ENCODE data around the gene CNN3.
A peak's percentile ranks its signal among the peaks of the same experiment; 100 is the strongest.

CNN3 gene

GRCh38 chr1:94958081-94958480 is 31.2 kb upstream of the CNN3 start:
- H3K9ac ChIP-seq (ENCODE audit: low read depth, low read length), result no peak overlapping the region

GRCh38 chr1:94955767-94956632 is 29.1 kb upstream of the CNN3 start:
- 0 out of 2 replicates have a peak, but pooled peaks cover 2% of the 10 kb centered on the region for H3K9me3 ChIP-seq (ENCODE audit: insufficient read depth, low read depth, low read length)
- no peak overlapping the region for H3K27ac ChIP-seq (ENCODE audit: low read length)
- no peak overlapping the region for H3K9ac ChIP-seq (ENCODE audit: low read depth, low read length)
- H3K27me3 ChIP-seq (ENCODE audit: insufficient read depth, low read length), result no peaks in the 10 kb centered on the region
- H3K4me1 ChIP-seq (ENCODE audit: insufficient read depth, low read length), result peaks cover 11% of the 10 kb centered on the region; the same call in 1 of the 2 replicates
- H3K4me3 ChIP-seq (ENCODE audit: low read length), result no peak overlapping the region
- H3K36me3 ChIP-seq (ENCODE audit: insufficient read depth, low read depth, low read length), result no peaks in the 10 kb centered on the region

More at GRCh38 chr1:94958081-94958480, 31.2 kb upstream of the CNN3 start:
- no peaks in the 10 kb centered on the region for H3K27me3 ChIP-seq (ENCODE audit: insufficient read depth, low read length)
- H3K27ac ChIP-seq (ENCODE audit: low read length), result no peak overlapping the region
- no peaks in the 10 kb centered on the region for H3K9me3 ChIP-seq (ENCODE audit: insufficient read depth, low read depth, low read length)
- H3K4me1 ChIP-seq (ENCODE audit: insufficient read depth, low read length), result peaks cover 11% of the 10 kb centered on the region; the same call in 1 of the 2 replicates
- no peaks in the 10 kb centered on the region for H3K36me3 ChIP-seq (ENCODE audit: insufficient read depth, low read depth, low read length)
- H3K4me3 ChIP-seq (ENCODE audit: low read length), result no peak overlapping the region

- Histone ChIP-seq H3K9me3 (ENCODE audit: insufficient read depth, low read depth, low read length) (0 out of 2 replicates have a peak, but pooled peaks cover 2% of the 10 kb centered on the region), H3K9ac (ENCODE audit: low read depth, low read length) (no peak overlapping the region), H3K27me3 (ENCODE audit: insufficient read depth, low read length) (no peaks in the 10 kb centered on the region), H3K4me3 (ENCODE audit: low read length) (no peak overlapping the region), H3K36me3 (ENCODE audit: insufficient read depth, low read depth, low read length) (no peaks in the 10 kb centered on the region), H3K27ac (ENCODE audit: low read length) (peak overlapping the region; percentile 42), H3K4me1 (ENCODE audit: insufficient read depth, low read length) (peaks cover 11% of the 10 kb centered on the region; the same call in 1 of the 2 replicates)
Observed at GRCh38 chr1:94954263-94955220, 27.6 kb upstream of the CNN3 start.

- peaks cover 11% of the 10 kb centered on the region; the same call in 1 of the 2 replicates for H3K4me1 ChIP-seq (ENCODE audit: insufficient read depth, low read length)
- no peaks in the 10 kb centered on the region for H3K27me3 ChIP-seq (ENCODE audit: insufficient read depth, low read length)
- no peak overlapping the region for H3K9ac ChIP-seq (ENCODE audit: low read depth, low read length)
- no peak overlapping the region for H3K27ac ChIP-seq (ENCODE audit: low read length)
- no peak overlapping the region for H3K4me3 ChIP-seq (ENCODE audit: low read length)
- H3K36me3 ChIP-seq (ENCODE audit: insufficient read depth, low read depth, low read length), result no peaks in the 10 kb centered on the region
- 0 out of 2 replicates have a peak, but pooled peaks cover 2% of the 10 kb centered on the region for H3K9me3 ChIP-seq (ENCODE audit: insufficient read depth, low read depth, low read length)
Observed at GRCh38 chr1:94953746-94954145, 26.8 kb upstream of the CNN3 start.

- Histone ChIP-seq H3K27me3 (ENCODE audit: insufficient read depth, low read length) (no peaks in the 10 kb centered on the region), H3K4me3 (ENCODE audit: low read length) (no peak overlapping the region), H3K36me3 (ENCODE audit: insufficient read depth, low read depth, low read length) (no peaks in the 10 kb centered on the region), H3K4me1 (ENCODE audit: insufficient read depth, low read length) (peaks cover 11% of the 10 kb centered on the region; the same call in 1 of the 2 replicates), H3K9ac (ENCODE audit: low read depth, low read length) (no peak overlapping the region), H3K9me3 (ENCODE audit: insufficient read depth, low read depth, low read length) (0 out of 2 replicates have a peak, but pooled peaks cover 2% of the 10 kb centered on the region), H3K27ac (ENCODE audit: low read length) (no peak overlapping the region)
Observed at GRCh38 chr1:94953107-94953506, 26.2 kb upstream of the CNN3 start.

- Histone ChIP-seq H3K27ac (ENCODE audit: low read length) (no peak overlapping the region), H3K4me1 (ENCODE audit: insufficient read depth, low read length) (peaks cover 11% of the 10 kb centered on the region; the same call in 1 of the 2 replicates), H3K36me3 (ENCODE audit: insufficient read depth, low read depth, low read length) (no peaks in the 10 kb centered on the region), H3K27me3 (ENCODE audit: insufficient read depth, low read length) (no peaks in the 10 kb centered on the region), H3K9ac (ENCODE audit: low read depth, low read length) (no peak overlapping the region), H3K9me3 (ENCODE audit: insufficient read depth, low read depth, low read length) (0 out of 2 replicates have a peak, but pooled peaks cover 2% of the 10 kb centered on the region), H3K4me3 (ENCODE audit: low read length) (no peak overlapping the region)
Observed at GRCh38 chr1:94952539-94952938, 25.6 kb upstream of the CNN3 start.

- Histone ChIP-seq H3K27ac (ENCODE audit: low read length) (no peak overlapping the region), H3K9ac (ENCODE audit: low read depth, low read length) (no peak overlapping the region), H3K9me3 (ENCODE audit: insufficient read depth, low read depth, low read length) (0 out of 2 replicates have a peak, but pooled peaks cover 2% of the 10 kb centered on the region), H3K36me3 (ENCODE audit: insufficient read depth, low read depth, low read length) (no peaks in the 10 kb centered on the region), H3K27me3 (ENCODE audit: insufficient read depth, low read length) (no peaks in the 10 kb centered on the region), H3K4me3 (ENCODE audit: low read length) (no peak overlapping the region), H3K4me1 (ENCODE audit: insufficient read depth, low read length) (peaks cover 11% of the 10 kb centered on the region; the same call in 1 of the 2 replicates)
Observed at GRCh38 chr1:94951509-94952208, 24.7 kb upstream of the CNN3 start.

GRCh38 chr1:94951046-94951445 is 24.1 kb upstream of the CNN3 start:
- Histone ChIP-seq H3K4me3 (ENCODE audit: low read length) (no peak overlapping the region), H3K36me3 (ENCODE audit: insufficient read depth, low read depth, low read length) (no peaks in the 10 kb centered on the region), H3K27me3 (ENCODE audit: insufficient read depth, low read length) (no peaks in the 10 kb centered on the region), H3K4me1 (ENCODE audit: insufficient read depth, low read length) (peaks cover 11% of the 10 kb centered on the region; the same call in 1 of the 2 replicates), H3K27ac (ENCODE audit: low read length) (no peak overlapping the region), H3K9ac (ENCODE audit: low read depth, low read length) (no peak overlapping the region), H3K9me3 (ENCODE audit: insufficient read depth, low read depth, low read length) (0 out of 2 replicates have a peak, but pooled peaks cover 2% of the 10 kb centered on the region)

- no peak overlapping the region for H3K27ac ChIP-seq (ENCODE audit: low read length)
Observed at GRCh38 chr1:94949681-94950661, 23.1 kb upstream of the CNN3 start.

GRCh38 chr1:94947437-94947836 is 20.5 kb upstream of the CNN3 start:
- Histone ChIP-seq H3K9me3 (ENCODE audit: insufficient read depth, low read depth, low read length) (no peaks in the 10 kb centered on the region), H3K27ac (ENCODE audit: low read length) (no peak overlapping the region)

More at GRCh38 chr1:94949681-94950661, 23.1 kb upstream of the CNN3 start:
- Histone ChIP-seq H3K9ac (ENCODE audit: low read depth, low read length) (no peak overlapping the region), H3K36me3 (ENCODE audit: insufficient read depth, low read depth, low read length) (no peaks in the 10 kb centered on the region), H3K9me3 (ENCODE audit: insufficient read depth, low read depth, low read length) (0 out of 2 replicates have a peak, but pooled peaks cover 2% of the 10 kb centered on the region), H3K27me3 (ENCODE audit: insufficient read depth, low read length) (no peaks in the 10 kb centered on the region), H3K4me1 (ENCODE audit: insufficient read depth, low read length) (peaks cover 8% of the 10 kb centered on the region; the same call in 1 of the 2 replicates), H3K4me3 (ENCODE audit: low read length) (no peak overlapping the region)

More at GRCh38 chr1:94947437-94947836, 20.5 kb upstream of the CNN3 start:
- H3K4me1 ChIP-seq (ENCODE audit: insufficient read depth, low read length), result no peaks in the 10 kb centered on the region
- no peak overlapping the region for H3K4me3 ChIP-seq (ENCODE audit: low read length)
- no peaks in the 10 kb centered on the region for H3K36me3 ChIP-seq (ENCODE audit: insufficient read depth, low read depth, low read length)
- H3K9ac ChIP-seq (ENCODE audit: low read depth, low read length), result no peak overlapping the region
- H3K27me3 ChIP-seq (ENCODE audit: insufficient read depth, low read length), result no peaks in the 10 kb centered on the region
